Measurements from ENCODE around the gene HPS4. TPM values are rescaled to one million over a fixed set of nuclear protein-coding genes. Genes with fewer than 3 reads are reported as not detected.

The HPS4 gene
- 10 to 100 TPM; 33.3 to 35.1 TPM for total RNA-seq

GRCh38 chr22:26483439-26484359, at the start of gene HPS4, which contains the start of gene SRRD:
Gene HPS4 (minus strand): TSS chr22:26483783. CDS start chr22:26481762, 2,021 bp downstream.
Gene SRRD (plus strand): TSS chr22:26483877. CDS start chr22:26483891, 14 bp downstream.

GRCh38 chr22:26512149-26512793, 28.7 kb upstream of the HPS4 start, which contains the start of gene TFIP11:
Gene TFIP11 (minus strand): TSS chr22:26512473. CDS start chr22:26510272, 2,201 bp downstream.

GRCh38 chr22:26428515-26429457, 54.8 kb downstream of the HPS4 start, which contains the start of gene ASPHD2:
Gene ASPHD2 (plus strand): TSS chr22:26429260. CDS start chr22:26433616, 4,356 bp downstream.

Other genes with a start within 250 kb of the HPS4 start
- 1 to 10 TPM; 8.6 to 8.8 TPM for gene ASPHD2, start 54.5 kb downstream of the HPS4 start, total RNA-seq
- gene SRRD, start 94 bp upstream of the HPS4 start, total RNA-seq = 10 to 100 TPM; 14.7 to 18.0 TPM
- 10 to 100 TPM; 50.0 to 52.8 TPM for gene TFIP11, start 28.7 kb upstream of the HPS4 start, total RNA-seq
- gene TPST2, start 106.3 kb upstream of the HPS4 start, total RNA-seq = 10 to 100 TPM; 30.7 to 31.3 TPM
- gene CRYBB1, start 134.2 kb upstream of the HPS4 start, total RNA-seq = not detected
- not detected for gene CRYBA4, start 138.2 kb upstream of the HPS4 start, total RNA-seq
- gene MIAT, start 173.8 kb upstream of the HPS4 start, total RNA-seq = 10 to 100 TPM; 72.7 to 82.3 TPM